WI38 (cell line): ENCODE measurements around the gene RERE.

Experiments
- H3K4me3 ChIP-seq: 2 replicates; pipeline ENCODE4 v1.5.1; 2011; ENCODE audit warnings: low read depth, mild to moderate bottlenecking, control low read depth, low read length
- CTCF ChIP-seq: IDR thresholded peaks from 2 replicates; pipeline ENCODE4 v1.5.1; 2012; ENCODE audit warnings: low read depth, mild to moderate bottlenecking, control low read depth, low read length

Gene RERE

DNA sequence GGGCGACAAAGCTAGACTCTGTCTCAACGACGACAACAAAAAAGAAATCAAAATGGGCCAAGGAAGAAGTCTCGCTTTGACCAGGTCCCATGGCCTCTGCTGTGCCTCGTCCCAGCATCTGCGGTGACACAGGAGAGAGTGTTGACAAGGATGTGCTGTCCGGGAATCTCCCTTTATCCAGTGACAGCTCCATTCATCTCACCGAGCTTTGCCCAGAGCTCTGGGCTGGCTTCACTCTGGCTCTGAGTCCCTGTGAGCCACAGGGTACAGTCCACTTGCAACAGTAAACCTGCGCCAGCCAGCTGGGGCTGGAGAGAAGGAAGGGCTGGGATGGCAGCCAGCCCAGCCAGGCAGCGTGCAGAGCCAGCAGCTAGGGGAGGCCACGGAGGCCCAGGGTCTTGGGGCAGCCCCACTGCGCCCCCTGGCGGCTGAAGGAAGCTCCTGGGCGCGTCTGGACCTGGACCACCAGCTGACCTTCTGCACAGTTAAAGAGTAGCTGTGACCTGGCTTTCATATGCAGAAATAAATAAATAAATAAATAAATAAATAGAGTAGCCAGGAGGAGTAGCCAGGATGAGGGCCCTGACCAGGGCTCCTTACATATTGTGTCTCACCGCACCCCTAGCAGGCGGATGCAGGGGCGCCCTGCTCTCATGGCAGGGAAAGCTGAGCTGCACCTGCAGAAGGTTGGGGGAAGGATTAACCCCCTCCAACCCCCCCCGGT, 31.4 kb upstream of the RERE start:
- peak; percentile 87 for TF ChIP-seq CTCF
- H3K4me3 ChIP-seq: no peak overlapping the region

DNA sequence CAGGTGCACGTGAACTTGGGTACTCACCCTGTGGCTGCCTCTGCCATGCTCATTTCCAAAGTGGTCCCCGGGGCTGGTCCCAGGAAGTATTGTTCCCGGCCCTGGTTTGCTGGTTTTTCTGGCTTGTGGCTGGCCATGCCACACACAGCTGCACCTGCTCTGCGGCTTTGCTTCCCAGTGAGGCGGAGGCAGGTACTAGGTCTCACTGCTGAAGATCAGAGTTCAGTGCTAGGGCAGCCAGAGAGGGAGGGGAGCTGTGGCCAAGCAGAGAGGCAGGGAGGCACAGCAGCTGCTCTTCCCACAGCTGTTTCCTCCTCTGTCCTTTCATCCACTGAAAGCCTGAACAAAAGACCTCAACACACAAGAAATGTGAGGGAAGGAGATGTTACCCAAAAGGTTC, 30.6 kb upstream of the RERE start:
- no peak for TF ChIP-seq CTCF
- H3K4me3 ChIP-seq: no peak overlapping the region

DNA sequence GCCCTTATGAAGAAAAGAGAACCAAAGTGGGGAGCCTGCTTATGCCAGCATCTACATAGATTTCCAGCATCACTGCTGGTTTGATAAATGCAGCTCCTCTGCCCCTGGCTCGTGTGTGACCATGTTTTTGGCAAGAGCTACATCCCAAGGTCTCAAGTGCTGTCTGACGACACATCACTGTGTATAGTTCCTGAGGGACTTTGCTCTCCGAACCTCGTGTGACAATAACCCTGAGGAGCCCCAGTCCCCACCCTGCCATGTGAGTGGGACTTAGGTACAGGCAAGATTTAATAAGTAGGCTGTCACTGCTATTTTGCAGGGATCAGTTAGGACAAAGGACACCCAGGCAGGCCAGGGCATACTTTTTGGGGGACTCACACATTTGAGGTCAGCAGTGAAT, 28.8 kb upstream of the RERE start:
- no peak for TF ChIP-seq CTCF
- no peak overlapping the region for H3K4me3 ChIP-seq

DNA sequence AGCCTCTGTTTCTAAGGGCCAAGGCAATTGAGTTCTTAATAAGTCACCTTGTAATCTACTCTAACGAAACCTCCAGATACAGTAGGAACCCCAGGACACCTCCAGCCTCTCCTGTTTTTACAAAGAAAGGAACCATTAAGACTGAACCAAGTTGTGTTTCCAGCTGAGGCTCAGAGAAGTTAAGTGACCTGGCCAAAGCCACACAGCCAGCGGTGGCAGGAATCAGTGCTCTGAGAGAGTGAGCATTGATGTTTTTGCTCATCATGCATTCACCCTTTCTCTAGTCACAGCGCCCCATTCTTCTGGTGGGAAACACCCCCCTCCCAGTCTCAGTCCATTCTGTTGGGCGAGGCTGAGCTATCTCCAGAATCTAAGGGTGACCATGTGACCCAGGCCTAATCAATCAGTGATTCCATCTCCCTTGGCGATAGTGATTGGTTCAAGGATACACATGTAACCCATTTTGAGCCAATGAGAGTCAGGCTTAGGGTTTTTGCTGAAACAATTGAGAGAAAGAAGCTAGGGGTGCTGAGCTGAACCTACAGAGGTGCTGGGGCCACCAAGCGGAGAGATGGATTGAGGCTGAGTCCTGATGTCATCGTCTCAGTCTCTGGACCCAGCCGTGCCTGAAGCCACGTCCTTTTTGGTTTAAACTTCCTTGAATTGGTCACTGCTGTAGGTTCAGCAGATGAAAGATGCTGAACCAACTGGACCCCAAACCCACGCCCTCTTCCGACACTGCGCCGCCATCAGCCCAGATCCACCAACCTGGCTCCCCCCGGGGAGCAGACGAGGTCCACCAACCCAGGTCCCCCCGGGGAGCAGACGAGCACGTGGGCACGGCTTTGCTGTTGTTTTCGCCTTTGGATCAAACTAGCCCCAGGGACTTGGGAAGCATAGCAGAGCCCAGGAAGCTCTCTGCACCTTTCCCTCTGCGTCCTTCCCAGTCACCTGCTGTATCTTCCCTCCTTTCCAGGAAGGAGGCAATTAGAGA, 28.0 kb upstream of the RERE start:
- TF ChIP-seq CTCF: no peak
- no peak overlapping the region for H3K4me3 ChIP-seq

DNA sequence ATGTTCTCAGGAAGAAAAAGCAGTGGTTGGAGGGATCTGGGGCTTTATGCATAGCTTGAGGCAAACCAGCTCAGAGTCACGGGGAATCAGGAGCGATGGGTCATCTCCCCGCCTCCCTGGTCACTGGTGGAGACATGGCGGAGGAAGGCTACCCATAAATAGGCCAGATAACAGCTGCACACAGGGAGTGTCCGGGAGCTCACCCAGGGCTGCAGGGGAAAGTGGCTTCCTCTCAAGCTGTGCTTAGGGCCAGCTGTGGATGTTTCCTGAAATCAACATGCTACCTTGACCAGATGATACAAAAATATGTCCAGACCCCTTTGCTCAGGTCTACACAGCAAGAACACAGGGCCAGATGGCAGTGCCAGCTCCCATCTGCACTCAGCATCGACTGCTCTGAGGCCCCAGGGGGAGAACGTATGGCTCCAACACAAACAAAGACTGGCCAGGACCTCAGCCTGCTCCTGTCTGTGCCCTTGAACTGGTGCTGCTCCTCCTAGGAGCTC, 27.1 kb upstream of the RERE start:
- H3K4me3 ChIP-seq: no peak overlapping the region
- TF ChIP-seq CTCF: no peak

GRCh38 chr1:8841395-8841794, 24.0 kb upstream of the RERE start:
- no peak for TF ChIP-seq CTCF
- H3K4me3 ChIP-seq: no peak overlapping the region

- TF ChIP-seq CTCF: no peak
- no peak overlapping the region for H3K4me3 ChIP-seq
These were observed 22.6 kb upstream of the RERE start for GRCh38 chr1:8839990-8840389.
